MV-4-11 (cell line): ENCODE data around the gene TNFSF18.
A peak's percentile ranks its signal among the peaks of the same experiment; 100 is the strongest.

Experiments
- DNase-seq: peaks from one replicate; lab custom pipeline; 2025; lab: John Stamatoyannopoulos, UW

Gene TNFSF18

GRCh38 chr1:173038875-173039554 is 11.7 kb downstream of the TNFSF18 start:
- DNase-seq, result peak; percentile 91

GRCh38 chr1:173024543-173024942 is 26.2 kb downstream of the TNFSF18 start:
- no peak for DNase-seq

GRCh38 chr1:173023343-173023742 is 27.4 kb downstream of the TNFSF18 start:
- DNase-seq, result peak; percentile 13

GRCh38 chr1:173020138-173020750 is 30.5 kb downstream of the TNFSF18 start:
- peak; percentile 89 for DNase-seq

GRCh38 chr1:173017792-173018191 is 32.9 kb downstream of the TNFSF18 start:
- peak; percentile 86 for DNase-seq

GRCh38 chr1:173016419-173016818 is 34.3 kb downstream of the TNFSF18 start:
- DNase-seq, result no peak

- DNase-seq, result peak; percentile 88
Observed at GRCh38 chr1:173015629-173016028, 35.1 kb downstream of the TNFSF18 start.

GRCh38 chr1:173014160-173014559 is 36.6 kb downstream of the TNFSF18 start:
- peak; percentile 10 for DNase-seq

GRCh38 chr1:173012126-173012525 is 38.6 kb downstream of the TNFSF18 start:
- no peak for DNase-seq

- peak; percentile 80 for DNase-seq
Observed at GRCh38 chr1:173009597-173009996, 41.1 kb downstream of the TNFSF18 start.

- DNase-seq, result no peak
Observed at GRCh38 chr1:173005196-173005864, 45.4 kb downstream of the TNFSF18 start.

GRCh38 chr1:173002891-173003838 is 47.6 kb downstream of the TNFSF18 start:
- peak; percentile 67 for DNase-seq

GRCh38 chr1:172999349-172999748 is 51.4 kb downstream of the TNFSF18 start:
- no peak for DNase-seq

GRCh38 chr1:172997941-172998361 is 52.8 kb downstream of the TNFSF18 start:
- DNase-seq, result no peak

GRCh38 chr1:172993640-172994039 is 57.1 kb downstream of the TNFSF18 start:
- DNase-seq, result no peak

- DNase-seq, result peak; percentile 45
Observed at GRCh38 chr1:172991674-172992400, 58.9 kb downstream of the TNFSF18 start.

GRCh38 chr1:172990598-172991215 is 60.0 kb downstream of the TNFSF18 start:
- DNase-seq, result no peak
